H9 (cell line): ENCODE data around the gene AFDN. TPM values are rescaled to one million over a fixed set of nuclear protein-coding genes. Genes with fewer than 3 reads are reported as not detected.

ENCODE experiments used
- DNase-seq: peaks from one replicate; pipeline ENCODE4 v3.0.0-alpha.2; 2017
- H2AFZ ChIP-seq: one replicate; pipeline ENCODE4 v1.6.1; 2013; ENCODE audit warnings: mild to moderate bottlenecking, low read length, control low read depth, moderate library complexity
- H2AK5ac ChIP-seq: 2 replicates; pipeline ENCODE4 v1.6.1; 2013; ENCODE audit warnings: low read length, control low read depth, mixed read lengths; ENCODE audit not compliant: insufficient read length
- H2BK120ac ChIP-seq: one replicate; pipeline ENCODE4 v1.6.1; 2013; ENCODE audit warnings: low read depth, mild to moderate bottlenecking, low read length, control low read depth, inconsistent platforms; ENCODE audit not compliant: poor library complexity, severe bottlenecking
- H2BK12ac ChIP-seq: 2 replicates; pipeline ENCODE4 v1.6.1; 2013; ENCODE audit warnings: low read length, control low read depth, mixed read lengths, low read depth; ENCODE audit not compliant: insufficient read length
- H2BK15ac ChIP-seq: 2 replicates; pipeline ENCODE4 v1.6.1; 2013; ENCODE audit warnings: low read depth, low read length, control low read depth
- H2BK20ac ChIP-seq: one replicate; pipeline ENCODE4 v1.6.1; 2013; ENCODE audit warnings: low read depth, mild to moderate bottlenecking, low read length, control low read depth, inconsistent platforms; ENCODE audit not compliant: poor library complexity, severe bottlenecking
- H2BK5ac ChIP-seq: 2 replicates; pipeline ENCODE4 v1.6.1; 2013; ENCODE audit warnings: low read length, control low read depth, mixed read lengths; ENCODE audit not compliant: insufficient read length
- H3K14ac ChIP-seq: 2 replicates; pipeline ENCODE4 v1.6.1; 2013; ENCODE audit warnings: low read length, control low read depth; ENCODE audit not compliant: insufficient read depth
- H3K18ac ChIP-seq: 2 replicates; pipeline ENCODE4 v1.6.1; 2013; ENCODE audit warnings: low read depth, mild to moderate bottlenecking, mixed read lengths, low read length, control low read depth; ENCODE audit not compliant: insufficient read length
- H3K23ac ChIP-seq: 2 replicates; pipeline ENCODE4 v1.6.1; 2013; ENCODE audit warnings: low read length, control low read depth, mixed read lengths, low read depth; ENCODE audit not compliant: insufficient read length
- H3K23me2 ChIP-seq: 2 replicates; pipeline ENCODE4 v1.6.1; 2013; ENCODE audit warnings: low read depth, mild to moderate bottlenecking, mixed read lengths, low read length, control low read depth; ENCODE audit not compliant: insufficient read length, poor library complexity, severe bottlenecking
- H3K27ac ChIP-seq: 2 replicates; pipeline ENCODE4 v1.5.1; 2013; ENCODE audit warnings: low read length, control low read depth, mixed read lengths, low read depth; ENCODE audit not compliant: insufficient read length
- H3K27me3 ChIP-seq: 2 replicates; pipeline ENCODE4 v1.6.1; 2013; ENCODE audit warnings: low read length, control low read depth, inconsistent platforms; ENCODE audit not compliant: insufficient read depth
- H3K4ac ChIP-seq: 2 replicates; pipeline ENCODE4 v1.6.1; 2013; ENCODE audit warnings: low read depth, mild to moderate bottlenecking, control low read depth, inconsistent platforms, low read length, moderate library complexity
- H3K4me1 ChIP-seq: 2 replicates; pipeline ENCODE4 v1.6.1; 2013; ENCODE audit warnings: low read length, control low read depth, inconsistent platforms; ENCODE audit not compliant: insufficient read depth
- H3K4me2 ChIP-seq: 2 replicates; pipeline ENCODE4 v1.6.1; 2013; ENCODE audit warnings: low read length, control low read depth, mixed read lengths; ENCODE audit not compliant: insufficient read length, insufficient read depth
- H3K56ac ChIP-seq: 2 replicates; pipeline ENCODE4 v1.6.1; 2013; ENCODE audit warnings: low read depth, mild to moderate bottlenecking, mixed read lengths, low read length, control low read depth; ENCODE audit not compliant: insufficient read length
- H3K79me1 ChIP-seq: 2 replicates; pipeline ENCODE4 v1.6.1; 2013; ENCODE audit warnings: low read depth, mild to moderate bottlenecking, moderate library complexity, low read length, control low read depth, inconsistent platforms; ENCODE audit not compliant: insufficient read depth, poor library complexity, severe bottlenecking
- H3K79me2 ChIP-seq: 2 replicates; pipeline ENCODE4 v1.6.1; 2013; ENCODE audit warnings: low read length, control low read depth, inconsistent platforms; ENCODE audit not compliant: insufficient read depth
- H3K9ac ChIP-seq: 2 replicates; pipeline ENCODE4 v1.6.1; 2013; ENCODE audit warnings: low read length, control low read depth, mixed read lengths; ENCODE audit not compliant: insufficient read length; ENCODE audit errors: extremely low read depth
- H3K9me3 ChIP-seq: one replicate; pipeline ENCODE4 v1.6.1; 2013; ENCODE audit warnings: low read depth, low read length, inconsistent platforms; ENCODE audit not compliant: control insufficient read depth
- H3T11ph ChIP-seq: one replicate; pipeline ENCODE4 v1.6.1; 2013; ENCODE audit warnings: mild to moderate bottlenecking, low read length, control low read depth, inconsistent platforms
- H4K20me1 ChIP-seq: one replicate; pipeline ENCODE4 v1.6.1; 2013; ENCODE audit not compliant: control insufficient read depth, insufficient read length, insufficient read depth
- H4K5ac ChIP-seq: 2 replicates; pipeline ENCODE4 v1.6.1; 2013; ENCODE audit warnings: low read depth, mild to moderate bottlenecking, mixed read lengths, low read length, control low read depth; ENCODE audit not compliant: insufficient read length
- H4K8ac ChIP-seq: replicated peaks from 2 replicates; pipeline ENCODE4 v1.6.1; 2013; ENCODE audit warnings: low read length, control low read depth, mixed read lengths, low read depth; ENCODE audit not compliant: insufficient read length
- H4K91ac ChIP-seq: 2 replicates; pipeline ENCODE4 v1.6.1; 2013; ENCODE audit warnings: low read depth, mild to moderate bottlenecking, moderate library complexity, mixed read lengths, low read length, control low read depth; ENCODE audit not compliant: insufficient read length
- H3K27ac Mint-ChIP-seq, 3 experiments: 2 replicates in 2 of 3; 3 replicates in 1 of 3; pipeline ENCODE4 v1.8.0; 2020 to 2021; ENCODE audit warnings: mixed read lengths in 3 of 3, mild to moderate bottlenecking in 1 of 3, moderate library complexity in 1 of 3
- H3K27me3 Mint-ChIP-seq: 2 replicates; pipeline ENCODE4 v1.8.0; 2021; ENCODE audit warnings: low read depth, mild to moderate bottlenecking, moderate library complexity, mixed read lengths
- H3K36me3 Mint-ChIP-seq, 3 experiments: 2 replicates in 2 of 3; 3 replicates in 1 of 3; pipeline ENCODE4 v1.8.0; 2020 to 2021; ENCODE audit warnings: low read depth in 3 of 3, mixed read lengths in 3 of 3; ENCODE audit not compliant: insufficient read depth in 1 of 3
- H3K4me1 Mint-ChIP-seq, 2 experiments: 2 replicates each; pipeline ENCODE4 v1.8.0; 2020; ENCODE audit warnings: mixed read lengths in 2 of 2
- H3K4me3 Mint-ChIP-seq, 2 experiments: 2 replicates in 1 of 2; 3 replicates in 1 of 2; pipeline ENCODE4 v1.8.0; 2020 to 2021; ENCODE audit warnings: mild to moderate bottlenecking in 2 of 2, mixed read lengths in 2 of 2, moderate library complexity in 1 of 2
- H3K9me3 Mint-ChIP-seq, 2 experiments: 2 replicates in 1 of 2; 3 replicates in 1 of 2; pipeline ENCODE4 v1.8.0; 2020; ENCODE audit warnings: mild to moderate bottlenecking in 2 of 2, mixed read lengths in 2 of 2, moderate library complexity in 1 of 2
- CTCF ChIP-seq: fragments of 200-600 bp; sonication (generic); conservative IDR thresholded peaks from 3 replicates; pipeline ENCODE4 v1.8.0; 2021; ENCODE audit warnings: antibody characterized with exemption, mild to moderate bottlenecking
- WGBS: extraction: QIAGEN DNeasy Blood & Tissue Kit; methylation state at CpG from one replicate; pipeline ENCODE4 v1.1.7; 2013; ENCODE audit warnings: missing lambda C conversion rate, low lambda C conversion rate, mixed read lengths; ENCODE audit not compliant: insufficient read length; ENCODE audit errors: extremely low coverage; 5-methylcytosine and 5-hydroxymethylcytosine counted together
- total RNA-seq: library from RNA; stranded (reverse); gene quantifications from 2 replicates; pipeline ENCODE4 v1.2.1, GENCODE V29; 2021

AFDN gene
- total RNA-seq, 1 experiment from 2014 or later, result 157 TPM

DNA sequence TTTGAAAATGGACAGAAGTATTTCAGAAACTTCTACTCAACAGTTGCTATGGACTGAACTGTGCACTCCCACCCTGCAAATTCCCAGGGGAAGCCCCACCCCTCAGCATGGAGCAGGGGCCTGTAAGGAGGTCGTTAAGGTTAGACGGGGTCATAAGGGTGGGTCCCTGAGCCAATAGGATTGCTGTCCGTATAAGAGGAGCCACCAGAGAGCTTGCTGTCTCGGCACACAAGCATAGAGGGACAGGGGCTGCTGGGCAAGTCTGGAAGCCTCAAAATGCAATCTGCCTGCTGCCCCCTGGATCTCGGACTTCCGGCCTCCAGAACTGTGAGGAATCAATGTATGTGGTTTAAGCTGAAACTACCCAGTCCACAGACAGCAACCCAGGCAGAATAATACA is 37.4 kb upstream of the AFDN start:
- Histone ChIP-seq H4K8ac (no peak overlapping the region), H4K91ac (no peak overlapping the region), H3K27me3 (no peaks in the 10 kb centered on the region), H3K23ac (no peak overlapping the region), H3K4ac (no peak overlapping the region), H3K9me3 (no peaks in the 10 kb centered on the region), H2AFZ (no peak overlapping the region), H3T11ph (no peak overlapping the region), H2BK15ac (no peak overlapping the region), H3K79me1 (no peaks in the 10 kb centered on the region), H3K18ac (no peak overlapping the region), H3K14ac (no peak overlapping the region), H2BK120ac (no peak overlapping the region), H3K23me2 (no peaks in the 10 kb centered on the region), H3K56ac (no peak overlapping the region), H3K27ac (no peak overlapping the region), H3K79me2 (no peaks in the 10 kb centered on the region), H3K4me2 (no peak overlapping the region), H4K5ac (no peak overlapping the region), H3K9ac (no peak overlapping the region), H2BK20ac (no peak overlapping the region), H2AK5ac (no peak overlapping the region), H2BK5ac (no peak overlapping the region), H2BK12ac (no peak overlapping the region), H4K20me1 (no peaks in the 10 kb centered on the region), H3K4me1 (no peaks in the 10 kb centered on the region)
- H3K27ac Mint-ChIP-seq, result no peak overlapping the region
- no peak overlapping the region for H3K4me3 Mint-ChIP-seq
- WGBS, result no CpG with 5 or more reads among the region's 6 CpGs
- TF ChIP-seq CTCF, result no peak
- H3K9me3 Mint-ChIP-seq, result no peaks in the 10 kb centered on the region
- H3K27me3 Mint-ChIP-seq, result peaks cover 1% of the 10 kb centered on the region; the same call in 1 of the 2 replicates
- H3K4me1 Mint-ChIP-seq, result peaks cover 7 to 19% of the 10 kb centered on the region in 2 experiments; a peak in 3 of 4 replicates
- DNase-seq, result no peak
- H3K36me3 Mint-ChIP-seq, result no peaks in the 10 kb centered on the region
